Fibroblast of lung (primary cell): ENCODE results near the gene FPGS.

ENCODE experiments used
- CTCF ChIP-seq, 2 donors: IDR thresholded peaks in 1 of 2; conservative IDR thresholded peaks in 1 of 2; 1 replicate in 1 of 2; 2 replicates in 1 of 2; pipeline ENCODE4 v1.5.1; 2011 to 2012; ENCODE audit warnings: low read length in 2 of 2, control low read depth in 1 of 2, inconsistent platforms in 1 of 2, low read depth in 1 of 2, mild to moderate bottlenecking in 1 of 2
- EZH2 ChIP-seq: IDR thresholded peaks from 2 replicates; pipeline ENCODE4 v1.5.1; 2012; ENCODE audit warnings: low read length, control low read depth, mild to moderate bottlenecking; ENCODE audit errors: missing control alignments

GRCh38 chr9:127837346-127837745, 34.7 kb downstream of the FPGS start:
- TF ChIP-seq CTCF (conservative IDR thresholded peaks at IDR 0.05 in 1 of 2, IDR thresholded peaks at IDR 0.05 in 1 of 2; ENCODE audit: low read depth in 1 of 2, low read length in 2 of 2) (no peak), EZH2 (no peak)
